Thyroid gland (tissue), 4 donors: ENCODE results near the gene ABCG5. TPM values are rescaled to one million over a fixed set of nuclear protein-coding genes. Genes with fewer than 3 reads are reported as not detected.

ENCODE experiments used
- DNase-seq, 2 donors: peaks; one replicate each; pipeline ENCODE4 v3.0.0-alpha.2; 2019
- H3K27ac ChIP-seq, 3 donors: fragments of 200-600 bp; sonication (generic); 1 replicate in 2 of 3; 2 replicates in 1 of 3; pipeline ENCODE4 v1.5.1; 2016 to 2019; ENCODE audit warnings: mild to moderate bottlenecking in 1 of 3, moderate library complexity in 1 of 3
- H3K27me3 ChIP-seq: fragments of 200-600 bp; sonication (generic); one replicate; pipeline ENCODE4 v1.5.1; 2019
- H3K36me3 ChIP-seq, 2 donors: fragments of 200-600 bp; sonication (generic); one replicate each; pipeline ENCODE4 v1.5.1; 2016 to 2019
- H3K4me1 ChIP-seq, 2 donors: fragments of 200-600 bp; sonication (generic); one replicate each; pipeline ENCODE4 v1.5.1; 2017 to 2019
- H3K4me3 ChIP-seq, 3 donors: fragments of 200-600 bp; sonication (generic); replicated peaks in 1 of 3; 1 replicate in 2 of 3; 2 replicates in 1 of 3; pipeline ENCODE4 v1.5.1; 2016; ENCODE audit warnings: mild to moderate bottlenecking in 1 of 3
- H3K9me3 ChIP-seq: fragments of 200-600 bp; sonication (generic); one replicate; pipeline ENCODE4 v1.5.1; 2017
- CTCF ChIP-seq, 6 experiments: fragments of 200-600 bp in 3 of 6; fragments of 450-650 bp in 3 of 6; sonication (generic) in 3 of 6; IDR thresholded peaks; one replicate each; pipeline ENCODE4 v1.5.1; 2016 to 2019; ENCODE audit warnings: antibody characterized with exemption in 6 of 6, mild to moderate bottlenecking in 2 of 6, inconsistent platforms in 1 of 6, moderate library complexity in 1 of 6
- POLR2A ChIP-seq, 2 donors: fragments of 450-650 bp; IDR thresholded peaks; one replicate each; pipeline ENCODE4 v1.6.1; 2017; ENCODE audit warnings: antibody characterized with exemption in 2 of 2, mild to moderate bottlenecking in 2 of 2, moderate library complexity in 1 of 2
- WGBS, 2 donors: methylation state at CpG; one replicate each; pipeline ENCODE4 v1.1.5; 2017; 5-methylcytosine and 5-hydroxymethylcytosine counted together
- intact Hi-C: fragments of 100-400 bp; cut with DNase I; formaldehyde crosslinking; loops from one replicate; pipeline ENCODE4 v1.15.1; 2023
- total RNA-seq, 4 donors: library from RNA; depleted of rRNA; stranded (reverse); fragments of >200 nt; gene quantifications; one replicate each; pipeline ENCODE4 v1.2.3, GENCODE V29; 2016

ABCG5 gene
- total RNA-seq, 4 donors from 2014 or later: not detected

GRCh38 chr2:43810888-43811287 lies 27.8 kb downstream of the ABCG5 start:
- Histone ChIP-seq H3K9me3 (no peaks in the 10 kb centered on the region), H3K4me3 (no peak overlapping the region), H3K27ac (no peak overlapping the region), H3K4me1 (no peaks in the 10 kb centered on the region), H3K27me3 (no peaks in the 10 kb centered on the region), H3K36me3 (peaks cover 7 to 36% of the 10 kb centered on the region in 2 donors)
- WGBS, 2 donors: 75 to 82% methylated on average over 1 of the region's 1 CpG
- TF ChIP-seq CTCF (IDR thresholded peaks at IDR 0.05): no peak
- no peak for TF ChIP-seq POLR2A (IDR thresholded peaks at IDR 0.05)
- intact Hi-C loops: no loop called here
- DNase-seq: no peak

GRCh38 chr2:43810452-43810851 lies 28.2 kb downstream of the ABCG5 start:
- peaks cover 7 to 40% of the 10 kb centered on the region in 2 donors for H3K36me3 ChIP-seq
- DNase-seq: no peak
- H3K27me3 ChIP-seq: no peaks in the 10 kb centered on the region
- no peak overlapping the region for H3K4me3 ChIP-seq
- no peak overlapping the region for H3K27ac ChIP-seq
- TF ChIP-seq CTCF (IDR thresholded peaks at IDR 0.05) (no peak), POLR2A (IDR thresholded peaks at IDR 0.05) (no peak)
- no peaks in the 10 kb centered on the region for H3K4me1 ChIP-seq
- 79 to 82% methylated on average over 2 of the region's 2 CpGs for WGBS, 2 donors
- no peaks in the 10 kb centered on the region for H3K9me3 ChIP-seq
- intact Hi-C loops: no loop called here

- no peak overlapping the region for H3K4me3 ChIP-seq
- no peak for TF ChIP-seq POLR2A (IDR thresholded peaks at IDR 0.05)
- TF ChIP-seq CTCF (IDR thresholded peaks at IDR 0.05): no peak
- 91 to 94% methylated on average over 2 of the region's 2 CpGs for WGBS, 2 donors
- intact Hi-C loops: no loop called here
- H3K4me1 ChIP-seq: no peaks in the 10 kb centered on the region
- peaks cover 7 to 36% of the 10 kb centered on the region in 2 donors for H3K36me3 ChIP-seq
- no peak overlapping the region for H3K27ac ChIP-seq
- no peak for DNase-seq
- H3K27me3 ChIP-seq: no peaks in the 10 kb centered on the region
- H3K9me3 ChIP-seq: no peaks in the 10 kb centered on the region
These were observed 32.0 kb downstream of the ABCG5 start for GRCh38 chr2:43806719-43807031.

- Histone ChIP-seq H3K4me1 (no peaks in the 10 kb centered on the region), H3K4me3 (no peak overlapping the region), H3K27me3 (no peaks in the 10 kb centered on the region), H3K36me3 (peaks cover 0 to 16% of the 10 kb centered on the region in 2 donors), H3K27ac (no peak overlapping the region), H3K9me3 (no peaks in the 10 kb centered on the region)
- intact Hi-C loops: no loop called here
- TF ChIP-seq POLR2A (IDR thresholded peaks at IDR 0.05) (no peak), CTCF (IDR thresholded peaks at IDR 0.05) (no peak)
- no peak for DNase-seq
- 89 to 92% methylated on average over 1 of the region's 1 CpG for WGBS, 2 donors
These were observed 35.5 kb downstream of the ABCG5 start for GRCh38 chr2:43803113-43803512.

GRCh38 chr2:43802135-43802534 lies 36.5 kb downstream of the ABCG5 start:
- H3K27ac ChIP-seq: no peak overlapping the region
- no peak overlapping the region for H3K4me3 ChIP-seq
- intact Hi-C loops: no loop called here
- H3K9me3 ChIP-seq: no peaks in the 10 kb centered on the region
- no peaks in the 10 kb centered on the region for H3K4me1 ChIP-seq
- no peaks in the 10 kb centered on the region for H3K27me3 ChIP-seq
- TF ChIP-seq POLR2A (IDR thresholded peaks at IDR 0.05): no peak
- no peak for TF ChIP-seq CTCF (IDR thresholded peaks at IDR 0.05)
- WGBS, 2 donors: 91 to 92% methylated on average over 2 of the region's 2 CpGs
- DNase-seq: no peak
- peaks cover 0 to 14% of the 10 kb centered on the region in 2 donors for H3K36me3 ChIP-seq
